HEK293T (cell line): ENCODE measurements around the gene NAV2.

Source experiments
- CTCF ChIA-PET: fragments of 350-600 bp; formaldehyde crosslinking; extraction: SDS; loops from one replicate; lab custom pipeline; 2021; ENCODE audit warnings: antibody characterized with exemption, inconsistent platforms; lab: Yijun Ruan, JAX
- POLR2A ChIA-PET: fragments of 350-600 bp; formaldehyde crosslinking; extraction: SDS; loops from one replicate; lab custom pipeline; 2020; ENCODE audit warnings: antibody characterized with exemption, inconsistent platforms; lab: Yijun Ruan, JAX
- DNase-seq: peaks from one replicate; pipeline ENCODE4 v3.0.0; 2012; ENCODE audit warnings: mixed read lengths; ENCODE audit errors: extremely low spot score
- ARNT ChIP-seq: fragments of 450-650 bp; IDR thresholded peaks from 2 replicates; pipeline ENCODE4 v1.6.1; 2017; ENCODE audit warnings: mild to moderate bottlenecking
- BHLHE40 ChIP-seq: fragments of 450-650 bp; IDR thresholded peaks from 2 replicates; pipeline ENCODE4 v1.6.1; 2016; ENCODE audit warnings: mild to moderate bottlenecking, moderate library complexity, borderline replicate concordance
- CTBP1 ChIP-seq: fragments of 450-650 bp; IDR thresholded peaks from 2 replicates; pipeline ENCODE4 v1.6.1; 2016; ENCODE audit warnings: borderline replicate concordance
- ELF4 ChIP-seq: fragments of 450-650 bp; IDR thresholded peaks from 2 replicates; pipeline ENCODE4 v1.6.1; 2017; ENCODE audit warnings: antibody characterized with exemption
- FOXA1 ChIP-seq: fragments of 450-650 bp; IDR thresholded peaks from 2 replicates; pipeline ENCODE4 v1.6.1; 2016; ENCODE audit warnings: mild to moderate bottlenecking
- FOXK2 ChIP-seq: fragments of 450-650 bp; IDR thresholded peaks from 2 replicates; pipeline ENCODE4 v1.6.1; 2016; ENCODE audit warnings: mild to moderate bottlenecking
- FOXM1 ChIP-seq: fragments of 450-650 bp; IDR thresholded peaks from 2 replicates; pipeline ENCODE4 v1.6.1; 2017; ENCODE audit warnings: mild to moderate bottlenecking, borderline replicate concordance
- HDGF ChIP-seq: fragments of 450-650 bp; IDR thresholded peaks from 2 replicates; pipeline ENCODE4 v1.6.1; 2017; ENCODE audit warnings: antibody characterized with exemption, borderline replicate concordance
- L3MBTL2 ChIP-seq: fragments of 450-650 bp; conservative IDR thresholded peaks from 2 replicates; pipeline ENCODE4 v1.6.1; 2016; ENCODE audit warnings: mild to moderate bottlenecking
- LEF1 ChIP-seq: fragments of 450-650 bp; IDR thresholded peaks from 2 replicates; pipeline ENCODE4 v1.6.1; 2017; ENCODE audit warnings: mild to moderate bottlenecking, borderline replicate concordance
- NFRKB ChIP-seq: fragments of 450-650 bp; IDR thresholded peaks from 2 replicates; pipeline ENCODE4 v1.6.1; 2016; ENCODE audit warnings: mild to moderate bottlenecking, moderate library complexity
- PKNOX1 ChIP-seq: fragments of 450-650 bp; IDR thresholded peaks from 2 replicates; pipeline ENCODE4 v1.6.1; 2016
- SP1 ChIP-seq: fragments of 450-650 bp; IDR thresholded peaks from 2 replicates; pipeline ENCODE4 v1.6.1; 2017
- SUZ12 ChIP-seq: fragments of 450-650 bp; IDR thresholded peaks from 2 replicates; pipeline ENCODE4 v1.6.1; 2016; ENCODE audit warnings: mild to moderate bottlenecking
- TARDBP ChIP-seq: fragments of 450-650 bp; IDR thresholded peaks from 2 replicates; pipeline ENCODE4 v1.6.1; 2016
- ZNF384 ChIP-seq: fragments of 450-650 bp; IDR thresholded peaks from 2 replicates; pipeline ENCODE4 v1.6.1; 2016

Gene NAV2

DNA sequence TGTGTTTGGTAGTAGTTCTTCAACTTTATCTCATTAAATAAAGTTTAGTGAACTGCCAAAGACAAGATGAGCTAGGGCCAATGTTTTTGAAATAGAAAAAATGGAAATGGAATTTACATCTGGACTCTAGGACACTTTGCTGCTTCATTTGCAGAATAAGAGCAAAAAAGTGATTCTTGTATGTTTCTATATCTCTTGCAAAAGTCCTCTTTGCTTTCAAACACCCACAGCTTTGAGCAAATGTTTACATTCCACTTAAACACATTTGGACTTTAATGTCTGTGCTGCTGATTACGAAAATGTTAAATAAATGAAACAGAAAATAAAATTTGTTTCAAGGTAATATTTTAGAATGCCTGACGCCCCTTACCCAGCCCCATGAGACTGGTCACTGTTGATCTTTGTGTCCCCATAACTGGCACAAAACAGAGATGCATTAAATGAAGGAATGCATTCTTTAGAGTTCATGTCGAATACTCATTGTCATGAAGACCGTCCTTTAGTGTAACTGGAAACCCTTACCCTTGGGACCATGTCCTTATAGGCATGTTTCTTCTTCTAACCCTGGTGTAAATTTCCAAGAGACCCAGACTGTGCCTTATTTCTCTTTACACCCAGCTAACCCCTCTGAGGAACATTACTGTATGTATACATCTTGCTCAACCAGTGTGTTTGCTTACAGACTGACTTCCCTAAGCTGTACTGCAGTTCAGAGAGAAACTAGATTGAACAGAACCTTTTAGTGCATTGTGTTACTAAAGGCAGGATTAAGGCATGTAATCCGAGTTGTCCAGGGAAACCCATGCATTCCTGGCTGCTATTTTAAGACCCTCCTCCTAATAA, 199.7 kb downstream of the NAV2 start:
- no peak for TF ChIP-seq HDGF
- no peak for DNase-seq
- POLR2A ChIA-PET = interaction anchor here (0.5 kb wide), 1 partner anchor 13 kb away, joined by 3 read pairs; no protein-coding TSS in a partner anchor
- CTCF ChIA-PET = interaction anchor here (0.6 kb wide), 1 partner anchor 441 kb away, joined by 5 read pairs; no protein-coding TSS in a partner anchor

GRCh38 chr11:19912958-19913892, 200.6 kb downstream of the NAV2 start:
- ChIA-PET CTCF (interaction anchor here (0.6 kb wide), 1 partner anchor 440 kb away, joined by 5 read pairs; no protein-coding TSS in a partner anchor), POLR2A (no interaction called here)
- no peak for DNase-seq
- TF ChIP-seq FOXK2 = no peak
- no peak for TF ChIP-seq LEF1
- no peak for TF ChIP-seq ELF4
- TF ChIP-seq HDGF = no peak
- TF ChIP-seq BHLHE40 = no peak
- no peak for TF ChIP-seq NFRKB
- no peak for TF ChIP-seq L3MBTL2
- no peak for TF ChIP-seq SUZ12

DNA sequence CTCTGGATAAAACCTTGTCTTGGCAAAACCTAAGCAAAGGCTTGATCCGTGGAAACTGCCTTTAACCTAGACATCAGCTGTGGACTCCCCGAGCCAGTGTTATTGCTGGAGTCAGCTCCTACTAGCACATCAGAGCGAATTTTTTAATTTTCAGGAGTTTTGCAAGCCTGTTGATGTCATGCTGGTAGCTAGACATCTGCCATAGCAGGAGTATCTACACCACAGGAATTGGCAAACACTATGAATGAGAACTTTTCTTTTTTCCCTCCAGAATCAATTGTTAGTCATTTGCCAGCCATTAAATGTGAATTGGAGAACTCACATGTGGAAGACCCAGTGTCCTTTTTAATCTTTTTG, 201.2 kb downstream of the NAV2 start:
- CTCF ChIA-PET = no interaction called here
- POLR2A ChIA-PET = no interaction called here
- DNase-seq = no peak
- TF ChIP-seq BHLHE40 (no peak), ARNT (no peak), FOXK2 (no peak), SP1 (no peak), ZNF384 (no peak)

GRCh38 chr11:19915808-19916207, 203.2 kb downstream of the NAV2 start:
- TF ChIP-seq LEF1 (no peak), NFRKB (no peak), ELF4 (no peak), TARDBP (no peak), BHLHE40 (no peak), HDGF (no peak), L3MBTL2 (no peak), PKNOX1 (no peak), SUZ12 (no peak), FOXA1 (no peak), SP1 (no peak), CTBP1 (no peak), FOXM1 (no peak), ZNF384 (no peak), ARNT (no peak)
- no peak for DNase-seq
- POLR2A ChIA-PET = no interaction called here
- CTCF ChIA-PET = no interaction called here

DNA sequence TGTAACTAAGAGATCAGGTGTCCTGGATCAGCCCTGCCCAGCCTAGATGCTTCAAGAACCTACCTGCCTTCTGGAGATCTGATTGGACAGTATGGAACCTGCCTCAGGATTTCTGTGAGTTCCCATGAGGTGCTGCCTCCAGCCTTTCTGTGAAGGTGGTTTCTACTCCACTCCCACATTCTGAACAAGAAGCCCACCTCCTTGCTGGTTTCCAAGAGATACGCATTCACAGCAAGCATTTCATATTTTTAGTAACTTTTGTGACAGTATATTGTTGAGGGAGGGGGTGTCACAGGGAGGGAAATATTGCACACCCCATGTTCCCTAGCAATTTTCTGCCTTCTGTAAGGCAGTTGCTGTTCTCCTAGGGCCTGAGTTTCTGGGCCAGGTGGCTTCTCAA, 204.4 kb downstream of the NAV2 start:
- POLR2A ChIA-PET = no interaction called here
- CTCF ChIA-PET = no interaction called here
- TF ChIP-seq PKNOX1 (no peak), ELF4 (no peak), CTBP1 (no peak), L3MBTL2 (no peak), SUZ12 (no peak), SP1 (no peak), BHLHE40 (no peak), FOXA1 (no peak), FOXM1 (no peak), HDGF (no peak), NFRKB (no peak), TARDBP (no peak), ARNT (no peak)
- DNase-seq = no peak

DNA sequence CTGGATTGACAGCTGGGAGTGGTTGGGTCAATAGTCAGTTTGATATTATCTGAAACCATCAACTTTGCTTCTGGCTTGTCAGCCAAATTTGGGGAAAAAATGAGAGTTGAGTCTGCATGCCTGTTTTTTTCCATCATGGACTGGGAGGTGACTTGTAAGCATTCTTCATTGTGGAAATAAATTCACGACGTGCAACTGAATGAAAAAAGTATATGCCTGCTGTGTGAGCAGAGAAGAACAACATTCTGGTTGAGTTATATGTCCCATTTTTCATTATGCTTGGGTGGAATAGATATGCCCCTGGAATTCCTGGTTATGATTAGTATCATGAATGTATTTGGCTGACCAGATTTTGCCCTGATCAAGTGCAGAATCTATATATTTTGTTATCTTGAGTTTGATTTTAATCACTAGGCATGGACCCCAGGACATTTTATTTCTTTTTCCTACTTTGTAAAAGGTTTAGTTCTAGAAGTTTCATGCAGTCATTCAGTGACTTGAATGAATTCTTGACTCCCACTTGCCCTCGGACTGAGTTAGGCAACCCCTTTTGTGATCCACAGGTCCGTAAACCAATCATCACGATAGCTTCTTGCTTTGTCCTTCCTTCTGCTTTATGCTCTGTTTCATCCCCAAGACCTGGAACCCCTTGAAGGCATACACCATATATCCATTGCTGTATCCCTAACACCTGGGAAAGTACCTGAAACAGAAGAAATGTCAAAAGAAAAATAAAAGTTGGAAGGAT, 205.8 kb downstream of the NAV2 start:
- ChIA-PET CTCF (interaction anchor here (1.1 kb wide), 1 partner anchor 19 kb away, joined by 3 read pairs; no protein-coding TSS in a partner anchor), POLR2A (no interaction called here)
- TF ChIP-seq FOXA1 (no peak), ARNT (no peak), TARDBP (no peak), BHLHE40 (no peak), SP1 (no peak), FOXM1 (no peak), NFRKB (no peak), HDGF (no peak), CTBP1 (no peak), ELF4 (no peak), PKNOX1 (no peak), FOXK2 (no peak), SUZ12 (no peak), ZNF384 (no peak)
- DNase-seq = no peak
